WERI-Rb-1 (cell line): Measurements from ENCODE around the gene PYURF.
"Not testable (repeated sequence)": the region's sequence is repeated elsewhere in the genome, so short reads cannot be mapped to it uniquely, and the experiment has no call there.

Experiments
- DNase-seq: peaks from one replicate; pipeline ENCODE4 v3.0.0-alpha.2; 2020
- H3K27ac ChIP-seq: fragments of 250-450 bp; sonication (Bioruptor Pico); 2 replicates; pipeline ENCODE4 v1.5.1; 2020; ENCODE audit warnings: mild to moderate bottlenecking, moderate library complexity
- H3K27me3 ChIP-seq: fragments of 250-450 bp; sonication (Bioruptor Pico); 2 replicates; pipeline ENCODE4 v1.5.1; 2021; ENCODE audit warnings: mild to moderate bottlenecking, low read depth, moderate library complexity; ENCODE audit not compliant: insufficient read depth, severe bottlenecking
- H3K36me3 ChIP-seq: fragments of 250-450 bp; sonication (Bioruptor Pico); 2 replicates; pipeline ENCODE4 v1.5.1; 2020; ENCODE audit warnings: mild to moderate bottlenecking, moderate library complexity
- H3K4me3 ChIP-seq: 2 replicates; pipeline ENCODE4 v1.5.1; 2011; ENCODE audit warnings: low read depth, mild to moderate bottlenecking, control low read depth, low read length
- H3K9me3 ChIP-seq: fragments of 250-450 bp; sonication (Bioruptor Pico); 2 replicates; pipeline ENCODE4 v1.5.1; 2021; ENCODE audit warnings: mild to moderate bottlenecking, moderate library complexity; ENCODE audit not compliant: severe bottlenecking
- TF ChIP-seq, protein P1 (sequence below): IDR thresholded peaks from 2 replicates; pipeline ENCODE4 v1.5.1; 2011; ENCODE audit warnings: low read depth, mild to moderate bottlenecking, control low read depth, inconsistent platforms, low read length

The PYURF gene

DNA sequence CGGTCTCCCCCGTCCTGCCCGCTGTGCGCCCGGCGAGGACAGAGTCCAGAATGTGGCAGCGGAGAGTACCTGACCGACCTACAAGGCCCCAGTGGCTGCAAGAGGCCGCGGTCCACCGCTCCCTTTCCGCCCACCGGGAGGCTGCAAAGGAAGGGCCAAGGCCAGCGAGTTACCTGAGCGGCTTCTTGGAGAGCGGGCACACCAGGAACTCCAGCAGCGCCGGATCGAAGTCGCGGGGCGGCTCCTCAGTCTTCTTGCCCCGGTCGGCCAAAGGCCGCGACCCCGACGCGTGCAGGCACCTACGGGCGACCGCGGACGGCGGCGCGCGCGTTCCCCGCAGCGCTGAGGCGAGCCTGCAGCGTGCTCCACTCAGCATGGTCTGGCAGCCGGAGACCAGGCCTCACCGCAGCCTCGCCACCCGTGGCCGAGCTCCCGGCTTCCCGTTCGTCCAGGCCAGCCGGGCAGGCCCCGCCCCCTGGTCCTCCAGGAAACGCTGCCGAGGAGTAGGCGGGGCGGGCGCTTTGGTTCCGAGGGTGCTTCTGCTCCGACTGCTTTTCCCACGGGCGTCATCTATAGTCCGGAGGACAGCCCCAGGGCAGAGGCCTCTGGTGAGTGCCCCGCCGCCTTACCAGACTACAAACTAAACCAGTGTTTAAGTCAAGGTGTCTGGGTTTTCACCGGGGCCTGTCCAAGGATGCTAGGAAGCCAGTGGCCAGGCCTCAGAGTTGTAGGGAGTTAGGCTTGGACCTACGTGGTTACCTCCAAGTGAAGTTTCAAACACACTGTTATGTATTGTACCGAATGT, at the start of gene PYURF:
Gene PYURF, minus strand, starts transcription at position 452 of the 805 bp plus-strand sequence. Its CDS starts 76 bp downstream, at position 376.
- H3K36me3 ChIP-seq: peaks cover 19% of the 10 kb centered on the region
- peak within 1 kb of the TSS; percentile 77 for H3K4me3 ChIP-seq
- TF ChIP-seq, protein P1, sequence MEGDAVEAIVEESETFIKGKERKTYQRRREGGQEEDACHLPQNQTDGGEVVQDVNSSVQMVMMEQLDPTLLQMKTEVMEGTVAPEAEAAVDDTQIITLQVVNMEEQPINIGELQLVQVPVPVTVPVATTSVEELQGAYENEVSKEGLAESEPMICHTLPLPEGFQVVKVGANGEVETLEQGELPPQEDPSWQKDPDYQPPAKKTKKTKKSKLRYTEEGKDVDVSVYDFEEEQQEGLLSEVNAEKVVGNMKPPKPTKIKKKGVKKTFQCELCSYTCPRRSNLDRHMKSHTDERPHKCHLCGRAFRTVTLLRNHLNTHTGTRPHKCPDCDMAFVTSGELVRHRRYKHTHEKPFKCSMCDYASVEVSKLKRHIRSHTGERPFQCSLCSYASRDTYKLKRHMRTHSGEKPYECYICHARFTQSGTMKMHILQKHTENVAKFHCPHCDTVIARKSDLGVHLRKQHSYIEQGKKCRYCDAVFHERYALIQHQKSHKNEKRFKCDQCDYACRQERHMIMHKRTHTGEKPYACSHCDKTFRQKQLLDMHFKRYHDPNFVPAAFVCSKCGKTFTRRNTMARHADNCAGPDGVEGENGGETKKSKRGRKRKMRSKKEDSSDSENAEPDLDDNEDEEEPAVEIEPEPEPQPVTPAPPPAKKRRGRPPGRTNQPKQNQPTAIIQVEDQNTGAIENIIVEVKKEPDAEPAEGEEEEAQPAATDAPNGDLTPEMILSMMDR: no peak
- H3K9me3 ChIP-seq: no peaks in the 10 kb centered on the region
- H3K27me3 ChIP-seq: no peaks in the 10 kb centered on the region
- peak within 1 kb of the TSS; percentile 88 for H3K27ac ChIP-seq
- peak; percentile 97 for DNase-seq

DNA sequence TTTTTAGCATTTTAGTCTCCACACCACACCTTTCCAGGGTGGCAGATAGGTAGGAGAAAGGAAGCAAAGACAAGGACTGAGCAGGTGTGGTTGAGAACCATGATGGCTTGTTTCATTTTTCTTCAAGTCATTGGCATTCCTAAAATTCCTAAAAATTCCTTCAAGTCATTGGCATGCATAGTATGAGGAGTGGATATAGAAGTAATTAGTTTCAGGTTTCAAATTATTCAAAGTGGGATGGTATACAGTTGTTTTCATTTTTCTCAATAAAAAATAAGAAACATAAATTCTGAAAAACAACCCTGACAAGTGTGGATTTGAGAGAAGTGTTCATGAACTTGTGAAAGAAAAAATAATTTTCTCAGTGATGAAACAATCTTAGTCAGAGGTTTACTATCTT, 46.4 kb upstream of the PYURF start:
- TF ChIP-seq, protein P1: no peak
- Histone ChIP-seq H3K27ac (no peak overlapping the region), H3K4me3 (no peak overlapping the region), H3K27me3 (no peaks in the 10 kb centered on the region), H3K9me3 (no peaks in the 10 kb centered on the region), H3K36me3 (no peaks in the 10 kb centered on the region)
- DNase-seq: no peak

GRCh38 chr4:88567591-88567990, 44.0 kb upstream of the PYURF start:
- H3K4me3 ChIP-seq: no peak overlapping the region
- H3K36me3 ChIP-seq: no peaks in the 10 kb centered on the region
- TF ChIP-seq, protein P1: no peak
- no peak for DNase-seq
- no peaks in the 10 kb centered on the region for H3K9me3 ChIP-seq
- H3K27ac ChIP-seq: no peak overlapping the region
- H3K27me3 ChIP-seq: no peaks in the 10 kb centered on the region

GRCh38 chr4:88549815-88550214, 26.2 kb upstream of the PYURF start:
- Histone ChIP-seq H3K27ac (no peak overlapping the region), H3K27me3 (no peaks in the 10 kb centered on the region), H3K36me3 (no peaks in the 10 kb centered on the region), H3K9me3 (no peaks in the 10 kb centered on the region), H3K4me3 (no peak overlapping the region)
- no peak for DNase-seq
- TF ChIP-seq, protein P1: no peak

GRCh38 chr4:88539322-88540068, 15.9 kb upstream of the PYURF start:
- H3K27ac ChIP-seq, H3K27me3 ChIP-seq, H3K36me3 ChIP-seq, H3K4me3 ChIP-seq, H3K9me3 ChIP-seq: not testable (repeated sequence)
- TF ChIP-seq, protein P1: peak; percentile 69
- peak; percentile 85 for DNase-seq
